GM23338 (cell line): ENCODE measurements around the gene TACC3.

Source experiments
- EZH2 ChIP-seq: fragments of 200-600 bp; sonication (generic); IDR thresholded peaks from one replicate; pipeline ENCODE4 v1.8.0; 2017; ENCODE audit warnings: antibody characterized with exemption, mild to moderate bottlenecking, low read depth; ENCODE audit not compliant: unreplicated experiment
- TF ChIP-seq, protein P1 (sequence below), 2 experiments: fragments of 200-600 bp in 1 of 2; sonication (generic) in 1 of 2; conservative IDR thresholded peaks; 2 replicates each; pipeline versions ENCODE4 v1.5.1 to v1.6.1; 2016 to 2017; ENCODE audit warnings: antibody characterized with exemption in 2 of 2, low read depth in 2 of 2, mild to moderate bottlenecking in 2 of 2, moderate library complexity in 1 of 2

DNA sequence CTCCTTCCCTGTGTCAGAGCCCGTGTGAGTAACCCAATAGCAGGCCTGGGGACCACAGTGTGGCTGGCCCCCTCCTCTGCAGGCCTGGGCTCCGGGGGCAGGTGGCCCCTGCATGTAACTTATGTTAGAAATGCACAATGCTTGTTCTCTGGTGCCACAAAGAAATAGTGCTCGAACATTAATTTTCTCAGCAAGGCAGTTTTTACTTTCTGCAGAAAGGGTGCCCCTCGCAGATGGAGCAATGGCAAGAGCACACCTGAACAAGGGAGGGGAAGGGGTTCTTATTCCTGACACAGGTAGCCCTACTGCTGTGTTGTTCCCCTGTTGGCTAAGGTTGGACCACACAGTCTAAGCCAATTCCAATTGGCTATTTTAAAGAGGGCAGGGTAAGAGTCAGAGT, 17.1 kb downstream of the TACC3 start:
- TF ChIP-seq, protein P1, sequence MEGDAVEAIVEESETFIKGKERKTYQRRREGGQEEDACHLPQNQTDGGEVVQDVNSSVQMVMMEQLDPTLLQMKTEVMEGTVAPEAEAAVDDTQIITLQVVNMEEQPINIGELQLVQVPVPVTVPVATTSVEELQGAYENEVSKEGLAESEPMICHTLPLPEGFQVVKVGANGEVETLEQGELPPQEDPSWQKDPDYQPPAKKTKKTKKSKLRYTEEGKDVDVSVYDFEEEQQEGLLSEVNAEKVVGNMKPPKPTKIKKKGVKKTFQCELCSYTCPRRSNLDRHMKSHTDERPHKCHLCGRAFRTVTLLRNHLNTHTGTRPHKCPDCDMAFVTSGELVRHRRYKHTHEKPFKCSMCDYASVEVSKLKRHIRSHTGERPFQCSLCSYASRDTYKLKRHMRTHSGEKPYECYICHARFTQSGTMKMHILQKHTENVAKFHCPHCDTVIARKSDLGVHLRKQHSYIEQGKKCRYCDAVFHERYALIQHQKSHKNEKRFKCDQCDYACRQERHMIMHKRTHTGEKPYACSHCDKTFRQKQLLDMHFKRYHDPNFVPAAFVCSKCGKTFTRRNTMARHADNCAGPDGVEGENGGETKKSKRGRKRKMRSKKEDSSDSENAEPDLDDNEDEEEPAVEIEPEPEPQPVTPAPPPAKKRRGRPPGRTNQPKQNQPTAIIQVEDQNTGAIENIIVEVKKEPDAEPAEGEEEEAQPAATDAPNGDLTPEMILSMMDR (conservative IDR thresholded peaks at IDR 0.05; ENCODE audit: low read depth in 2 of 2): no peak
- no peak for TF ChIP-seq EZH2
